Measurements from ENCODE around the gene SP140.

Gene SP140

GRCh38 chr2:230184727-230185578 is 40.6 kb upstream of the SP140 start:
- peak; percentile 36 for DNase-seq
- no peaks in the 10 kb centered on the region for H3K27me3 ChIP-seq (replicated peaks)
- TF ChIP-seq CTCF (IDR thresholded peaks at IDR 0.05; ENCODE audit: low read depth, low read length, missing control alignments): no peak
- in situ Hi-C loops (cut with HindIII; ENCODE audit: low pct_ligation_motif_present, low sequenced_read_pairs): no loop called here
- H3K36me3 ChIP-seq (replicated peaks): peaks cover 7% of the 10 kb centered on the region
- no peak overlapping the region for H3K4me3 ChIP-seq (ENCODE audit: low read depth, low read length)
- no peak overlapping the region for H3K27ac ChIP-seq

GRCh38 chr2:230202430-230203109 is 23.0 kb upstream of the SP140 start:
- no peak for TF ChIP-seq CTCF (IDR thresholded peaks at IDR 0.05; ENCODE audit: low read depth, low read length, missing control alignments)
- Histone ChIP-seq H3K36me3 (replicated peaks) (peaks cover 46% of the 10 kb centered on the region), H3K4me3 (ENCODE audit: low read depth, low read length) (no peak overlapping the region), H3K27ac (no peak overlapping the region), H3K27me3 (replicated peaks) (no peaks in the 10 kb centered on the region)
- in situ Hi-C loops (cut with HindIII; ENCODE audit: low pct_ligation_motif_present, low sequenced_read_pairs): no loop called here
- no peak for DNase-seq

GRCh38 chr2:230203110-230203676 is 22.3 kb upstream of the SP140 start:
- Histone ChIP-seq H3K36me3 (replicated peaks) (peaks cover 52% of the 10 kb centered on the region), H3K4me3 (ENCODE audit: low read depth, low read length) (no peak overlapping the region), H3K27me3 (replicated peaks) (no peaks in the 10 kb centered on the region), H3K27ac (no peak overlapping the region)
- in situ Hi-C loops (cut with HindIII; ENCODE audit: low pct_ligation_motif_present, low sequenced_read_pairs): no loop called here
- no peak for TF ChIP-seq CTCF (IDR thresholded peaks at IDR 0.05; ENCODE audit: low read depth, low read length, missing control alignments)
- no peak for DNase-seq

- in situ Hi-C loops (cut with HindIII; ENCODE audit: low pct_ligation_motif_present, low sequenced_read_pairs): no loop called here
- Histone ChIP-seq H3K36me3 (replicated peaks) (peaks cover 58% of the 10 kb centered on the region), H3K27me3 (replicated peaks) (no peaks in the 10 kb centered on the region), H3K27ac (no peak overlapping the region), H3K4me3 (ENCODE audit: low read depth, low read length) (no peak overlapping the region)
- DNase-seq: no peak
- no peak for TF ChIP-seq CTCF (IDR thresholded peaks at IDR 0.05; ENCODE audit: low read depth, low read length, missing control alignments)
These were observed 20.5 kb upstream of the SP140 start for GRCh38 chr2:230205034-230205433.

GRCh38 chr2:230205721-230206120 is 19.8 kb upstream of the SP140 start:
- H3K36me3 ChIP-seq (replicated peaks): peaks cover 60% of the 10 kb centered on the region
- no peak for DNase-seq
- no peak for TF ChIP-seq CTCF (IDR thresholded peaks at IDR 0.05; ENCODE audit: low read depth, low read length, missing control alignments)
- H3K4me3 ChIP-seq (ENCODE audit: low read depth, low read length): no peak overlapping the region
- H3K27me3 ChIP-seq (replicated peaks): no peaks in the 10 kb centered on the region
- in situ Hi-C loops (cut with HindIII; ENCODE audit: low pct_ligation_motif_present, low sequenced_read_pairs): no loop called here
- H3K27ac ChIP-seq: no peak overlapping the region

Measured in brain microvascular endothelial cell (primary cell).